ENCODE measurements around the gene GPX4.

Gene GPX4

DNA sequence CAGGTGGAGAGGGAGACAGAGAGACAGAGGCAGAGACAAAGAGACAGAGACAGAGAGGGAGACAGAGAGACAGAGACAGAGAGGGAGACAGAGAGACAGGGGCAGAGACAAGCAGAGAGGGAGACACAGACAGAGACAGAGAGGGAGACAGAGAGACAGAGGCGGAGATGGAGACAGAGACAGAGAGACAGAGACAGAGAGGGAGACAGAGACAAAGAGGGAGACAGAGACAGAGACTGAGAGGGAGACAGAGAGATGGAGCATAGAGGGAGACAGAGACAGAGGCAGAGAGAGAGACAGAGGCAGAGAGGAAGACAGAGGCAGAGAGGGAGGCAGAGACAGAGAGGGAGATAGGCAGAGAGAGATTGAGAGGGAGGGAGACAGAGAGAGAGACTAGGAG, 40.9 kb downstream of the GPX4 start:
- no peak overlapping the region for H2AFZ ChIP-seq (ENCODE audit: low read depth)
- TF ChIP-seq, protein P1, sequence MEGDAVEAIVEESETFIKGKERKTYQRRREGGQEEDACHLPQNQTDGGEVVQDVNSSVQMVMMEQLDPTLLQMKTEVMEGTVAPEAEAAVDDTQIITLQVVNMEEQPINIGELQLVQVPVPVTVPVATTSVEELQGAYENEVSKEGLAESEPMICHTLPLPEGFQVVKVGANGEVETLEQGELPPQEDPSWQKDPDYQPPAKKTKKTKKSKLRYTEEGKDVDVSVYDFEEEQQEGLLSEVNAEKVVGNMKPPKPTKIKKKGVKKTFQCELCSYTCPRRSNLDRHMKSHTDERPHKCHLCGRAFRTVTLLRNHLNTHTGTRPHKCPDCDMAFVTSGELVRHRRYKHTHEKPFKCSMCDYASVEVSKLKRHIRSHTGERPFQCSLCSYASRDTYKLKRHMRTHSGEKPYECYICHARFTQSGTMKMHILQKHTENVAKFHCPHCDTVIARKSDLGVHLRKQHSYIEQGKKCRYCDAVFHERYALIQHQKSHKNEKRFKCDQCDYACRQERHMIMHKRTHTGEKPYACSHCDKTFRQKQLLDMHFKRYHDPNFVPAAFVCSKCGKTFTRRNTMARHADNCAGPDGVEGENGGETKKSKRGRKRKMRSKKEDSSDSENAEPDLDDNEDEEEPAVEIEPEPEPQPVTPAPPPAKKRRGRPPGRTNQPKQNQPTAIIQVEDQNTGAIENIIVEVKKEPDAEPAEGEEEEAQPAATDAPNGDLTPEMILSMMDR (conservative IDR thresholded peaks at IDR 0.05; ENCODE audit: low read depth, low read length): no peak
- H3K27ac ChIP-seq: no peak overlapping the region
- no peaks in the 10 kb centered on the region for H4K20me1 ChIP-seq (ENCODE audit: insufficient read depth)
- H3K4me1 ChIP-seq (ENCODE audit: low read depth, poor library complexity, severe bottlenecking): no peaks in the 10 kb centered on the region
- no peak overlapping the region for H3K4me3 ChIP-seq (IDR thresholded peaks at IDR 0.05; ENCODE audit: insufficient read depth, low read depth, low read length)
- no peak overlapping the region for H3K4me2 ChIP-seq
- no peak overlapping the region for H3K9ac ChIP-seq
- H3K27me3 ChIP-seq (ENCODE audit: insufficient read depth, low read depth): no peaks in the 10 kb centered on the region
- no peaks in the 10 kb centered on the region for H3K36me3 ChIP-seq (ENCODE audit: insufficient read depth)
- no peaks in the 10 kb centered on the region for H3K79me2 ChIP-seq (ENCODE audit: insufficient read depth, low read depth)

GRCh38 chr19:1145635-1146411, 42.0 kb downstream of the GPX4 start:
- TF ChIP-seq, protein P1 (conservative IDR thresholded peaks at IDR 0.05; ENCODE audit: low read depth, low read length): no peak
- Histone ChIP-seq H3K36me3 (ENCODE audit: insufficient read depth) (no peaks in the 10 kb centered on the region), H3K4me1 (ENCODE audit: low read depth, poor library complexity, severe bottlenecking) (no peaks in the 10 kb centered on the region)

GRCh38 chr19:1146412-1146699, 42.6 kb downstream of the GPX4 start:
- Histone ChIP-seq H3K79me2 (ENCODE audit: insufficient read depth, low read depth) (no peaks in the 10 kb centered on the region), H3K27ac (no peak overlapping the region), H3K4me1 (ENCODE audit: low read depth, poor library complexity, severe bottlenecking) (no peaks in the 10 kb centered on the region), H3K27me3 (ENCODE audit: insufficient read depth, low read depth) (no peaks in the 10 kb centered on the region), H3K36me3 (ENCODE audit: insufficient read depth) (no peaks in the 10 kb centered on the region), H3K4me3 (IDR thresholded peaks at IDR 0.05; ENCODE audit: insufficient read depth, low read depth, low read length) (no peak overlapping the region), H4K20me1 (ENCODE audit: insufficient read depth) (no peaks in the 10 kb centered on the region), H3K9ac (no peak overlapping the region), H3K4me2 (no peak overlapping the region), H2AFZ (ENCODE audit: low read depth) (no peak overlapping the region)
- TF ChIP-seq, protein P1 (conservative IDR thresholded peaks at IDR 0.05; ENCODE audit: low read depth, low read length): no peak

More at GRCh38 chr19:1145635-1146411, 42.0 kb downstream of the GPX4 start:
- Histone ChIP-seq H3K27ac (no peak overlapping the region), H3K79me2 (ENCODE audit: insufficient read depth, low read depth) (no peaks in the 10 kb centered on the region), H3K4me2 (no peak overlapping the region), H4K20me1 (ENCODE audit: insufficient read depth) (no peaks in the 10 kb centered on the region), H3K27me3 (ENCODE audit: insufficient read depth, low read depth) (no peaks in the 10 kb centered on the region), H3K9ac (no peak overlapping the region), H3K4me3 (IDR thresholded peaks at IDR 0.05; ENCODE audit: insufficient read depth, low read depth, low read length) (no peak overlapping the region), H2AFZ (ENCODE audit: low read depth) (no peak overlapping the region)

DNA sequence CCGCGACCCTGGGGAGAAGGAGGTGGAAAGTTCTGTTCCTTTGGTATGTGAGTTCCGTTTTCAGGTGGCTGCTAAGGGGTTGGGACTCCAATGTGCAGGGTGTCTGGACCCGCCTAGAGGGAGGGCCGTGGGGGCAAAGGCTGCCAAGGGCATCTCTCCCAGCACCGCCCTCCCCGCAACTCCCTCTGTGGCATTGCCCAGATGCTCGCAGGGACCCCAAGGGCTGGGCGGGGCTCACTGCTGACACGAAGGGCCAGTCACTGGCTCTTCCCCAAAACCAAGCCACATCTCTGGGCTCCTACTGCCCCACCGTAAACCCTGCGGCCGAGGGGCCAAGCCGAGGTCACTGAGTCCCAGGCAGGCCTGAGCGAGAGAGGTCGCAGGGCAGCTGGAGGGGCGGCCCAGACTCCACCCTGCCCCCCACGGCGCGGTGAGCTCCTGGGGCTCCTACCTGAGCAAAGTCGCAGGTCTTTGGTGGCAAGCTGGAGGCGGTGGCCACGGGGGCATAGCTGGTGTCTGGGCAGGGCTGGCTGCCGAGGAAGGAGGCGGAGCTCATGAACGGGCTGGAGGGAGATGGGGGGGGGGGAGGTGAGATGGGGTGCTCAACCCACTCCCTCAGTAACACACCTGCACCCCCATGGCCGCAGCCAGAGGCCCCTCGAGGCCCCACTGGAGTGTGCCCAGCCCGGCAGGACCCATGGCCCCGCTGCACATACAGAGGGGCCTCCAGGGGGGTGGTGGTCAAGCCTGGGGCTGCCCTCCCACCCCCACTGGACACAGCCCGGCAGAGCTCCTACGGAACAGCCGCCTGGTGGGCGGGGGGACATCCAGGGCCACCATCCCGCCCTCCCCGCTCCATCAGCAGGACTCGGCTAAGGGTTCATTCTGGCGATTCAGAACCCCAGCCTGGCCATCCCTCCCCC, 43.3 kb downstream of the GPX4 start:
- no peak overlapping the region for H3K4me3 ChIP-seq (IDR thresholded peaks at IDR 0.05; ENCODE audit: insufficient read depth, low read depth, low read length)
- H3K79me2 ChIP-seq (ENCODE audit: insufficient read depth, low read depth): no peaks in the 10 kb centered on the region
- H3K4me1 ChIP-seq (ENCODE audit: low read depth, poor library complexity, severe bottlenecking): no peaks in the 10 kb centered on the region
- H2AFZ ChIP-seq (ENCODE audit: low read depth): no peak overlapping the region
- H3K36me3 ChIP-seq (ENCODE audit: insufficient read depth): no peaks in the 10 kb centered on the region
- TF ChIP-seq, protein P1 (conservative IDR thresholded peaks at IDR 0.05; ENCODE audit: low read depth, low read length): no peak
- H3K27ac ChIP-seq: no peak overlapping the region
- no peak overlapping the region for H3K9ac ChIP-seq
- no peaks in the 10 kb centered on the region for H4K20me1 ChIP-seq (ENCODE audit: insufficient read depth)
- H3K4me2 ChIP-seq: no peak overlapping the region
- H3K27me3 ChIP-seq (ENCODE audit: insufficient read depth, low read depth): no peaks in the 10 kb centered on the region

Data from KMS-11 (cell line).